Adipocyte (in vitro differentiated cells): ENCODE results near the gene PERCC1.
A peak's percentile ranks its signal among the peaks of the same experiment; 100 is the strongest.

Experiments used
- DNase-seq: peaks from one replicate; pipeline ENCODE4 v3.0.0-alpha.2; 2015; ENCODE audit warnings: low read depth
- H3K27me3 ChIP-seq: replicated peaks from 2 replicates; pipeline ENCODE4 v1.7.0; 2013; ENCODE audit warnings: mild to moderate bottlenecking, low read length, moderate library complexity; ENCODE audit not compliant: control insufficient read depth, insufficient read depth
- H3K36me3 ChIP-seq: 2 replicates; pipeline ENCODE4 v1.7.0; 2013; ENCODE audit warnings: low read length, mild to moderate bottlenecking, moderate library complexity; ENCODE audit not compliant: control insufficient read depth, insufficient read depth, severe bottlenecking
- H3K4me1 ChIP-seq: 2 replicates; pipeline ENCODE4 v1.7.0; 2013; ENCODE audit warnings: mild to moderate bottlenecking, low read length, moderate library complexity; ENCODE audit not compliant: control insufficient read depth, insufficient read depth
- H3K4me3 ChIP-seq: 2 replicates; pipeline ENCODE4 v1.7.0; 2013; ENCODE audit warnings: mild to moderate bottlenecking, low read length, moderate library complexity
- H3K9ac ChIP-seq: 2 replicates; pipeline ENCODE4 v1.7.0; 2013; ENCODE audit warnings: mild to moderate bottlenecking, low read length, moderate library complexity
- H3K9me3 ChIP-seq: 2 replicates; pipeline ENCODE4 v1.7.0; 2013; ENCODE audit warnings: mild to moderate bottlenecking, low read length, moderate library complexity; ENCODE audit not compliant: control insufficient read depth

The PERCC1 gene

GRCh38 chr16:1429012-1429411, 1.9 kb upstream of the PERCC1 start:
- no peak for DNase-seq
- H3K36me3 ChIP-seq: no peaks in the 10 kb centered on the region
- no peaks in the 10 kb centered on the region for H3K9me3 ChIP-seq
- no peak overlapping the region for H3K4me3 ChIP-seq
- H3K27me3 ChIP-seq: no peaks in the 10 kb centered on the region
- no peaks in the 10 kb centered on the region for H3K4me1 ChIP-seq
- H3K9ac ChIP-seq: peak overlapping the region; percentile 8

GRCh38 chr16:1429631-1430030, 1.2 kb upstream of the PERCC1 start:
- H3K27me3 ChIP-seq: no peaks in the 10 kb centered on the region
- H3K4me3 ChIP-seq: no peak overlapping the region
- no peaks in the 10 kb centered on the region for H3K9me3 ChIP-seq
- DNase-seq: no peak
- H3K4me1 ChIP-seq: no peaks in the 10 kb centered on the region
- H3K9ac ChIP-seq: no peak overlapping the region
- no peaks in the 10 kb centered on the region for H3K36me3 ChIP-seq

GRCh38 chr16:1430214-1430758, 592 bp upstream of the PERCC1 start:
- Histone ChIP-seq H3K36me3 (no peaks in the 10 kb centered on the region), H3K4me1 (no peaks in the 10 kb centered on the region), H3K9me3 (no peaks in the 10 kb centered on the region), H3K27me3 (no peaks in the 10 kb centered on the region), H3K4me3 (no peak overlapping the region), H3K9ac (no peak overlapping the region)
- no peak for DNase-seq

GRCh38 chr16:1431497-1432270, 806 bp downstream of the PERCC1 start:
- Histone ChIP-seq H3K4me1 (no peaks in the 10 kb centered on the region), H3K9me3 (no peaks in the 10 kb centered on the region), H3K9ac (no peak overlapping the region), H3K36me3 (no peaks in the 10 kb centered on the region), H3K27me3 (no peaks in the 10 kb centered on the region), H3K4me3 (no peak overlapping the region)
- no peak for DNase-seq

GRCh38 chr16:1432388-1433262, 1.7 kb downstream of the PERCC1 start:
- H3K36me3 ChIP-seq: no peaks in the 10 kb centered on the region
- H3K9me3 ChIP-seq: no peaks in the 10 kb centered on the region
- H3K9ac ChIP-seq: no peak overlapping the region
- no peaks in the 10 kb centered on the region for H3K4me1 ChIP-seq
- no peaks in the 10 kb centered on the region for H3K27me3 ChIP-seq
- no peak overlapping the region for H3K4me3 ChIP-seq
- DNase-seq: no peak

GRCh38 chr16:1433263-1433560, 2.3 kb downstream of the PERCC1 start:
- Histone ChIP-seq H3K9ac (no peak overlapping the region), H3K9me3 (no peaks in the 10 kb centered on the region), H3K36me3 (no peaks in the 10 kb centered on the region), H3K4me3 (no peak overlapping the region), H3K4me1 (no peaks in the 10 kb centered on the region), H3K27me3 (no peaks in the 10 kb centered on the region)
- no peak for DNase-seq

GRCh38 chr16:1433756-1434155, 2.9 kb downstream of the PERCC1 start:
- H3K9ac ChIP-seq: no peak overlapping the region
- no peak for DNase-seq
- no peaks in the 10 kb centered on the region for H3K4me1 ChIP-seq
- no peaks in the 10 kb centered on the region for H3K36me3 ChIP-seq
- H3K27me3 ChIP-seq: no peaks in the 10 kb centered on the region
- no peaks in the 10 kb centered on the region for H3K9me3 ChIP-seq
- H3K4me3 ChIP-seq: no peak overlapping the region

- DNase-seq: no peak
- H3K9me3 ChIP-seq: no peaks in the 10 kb centered on the region
- no peaks in the 10 kb centered on the region for H3K36me3 ChIP-seq
- H3K9ac ChIP-seq: no peak overlapping the region
- no peaks in the 10 kb centered on the region for H3K4me1 ChIP-seq
- no peak overlapping the region for H3K4me3 ChIP-seq
- H3K27me3 ChIP-seq: no peaks in the 10 kb centered on the region
These were observed 4.0 kb downstream of the PERCC1 start for GRCh38 chr16:1434644-1435592.

- Histone ChIP-seq H3K4me3 (no peak overlapping the region), H3K36me3 (no peaks in the 10 kb centered on the region), H3K4me1 (no peaks in the 10 kb centered on the region), H3K9me3 (no peaks in the 10 kb centered on the region), H3K27me3 (no peaks in the 10 kb centered on the region), H3K9ac (no peak overlapping the region)
- DNase-seq: no peak
These were observed 5.2 kb downstream of the PERCC1 start for GRCh38 chr16:1435921-1436697.

- no peak overlapping the region for H3K9ac ChIP-seq
- no peaks in the 10 kb centered on the region for H3K4me1 ChIP-seq
- no peaks in the 10 kb centered on the region for H3K27me3 ChIP-seq
- no peaks in the 10 kb centered on the region for H3K36me3 ChIP-seq
- DNase-seq: no peak
- H3K9me3 ChIP-seq: no peaks in the 10 kb centered on the region
- no peak overlapping the region for H3K4me3 ChIP-seq
These were observed 6.0 kb downstream of the PERCC1 start for GRCh38 chr16:1436731-1437355.
